ENCODE data around the gene NRDE2.

DNA sequence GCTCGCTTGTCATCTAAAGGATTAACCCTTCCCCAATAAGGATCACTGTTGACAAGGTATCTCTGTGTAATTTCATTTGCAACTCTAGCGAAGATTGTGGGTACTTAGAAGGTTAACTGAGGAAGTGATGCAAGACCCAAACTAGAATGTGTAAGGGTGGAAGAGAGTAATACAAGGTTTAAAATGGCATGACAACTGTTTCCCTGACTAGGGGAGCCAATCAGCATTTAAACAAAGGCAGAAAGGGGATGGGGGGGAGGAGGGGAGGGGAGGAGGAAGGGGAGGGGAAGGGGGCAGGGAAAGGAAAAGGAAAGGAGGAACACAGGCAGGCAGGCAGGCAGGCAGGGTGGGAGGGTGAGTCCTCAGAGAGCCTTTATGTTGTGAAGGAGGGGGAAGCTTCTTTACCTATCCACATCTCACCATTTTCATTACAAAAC lies 31.1 kb downstream of the NRDE2 start:
- TF ChIP-seq POLR2A (IDR thresholded peaks at IDR 0.05) = no peak
- TF ChIP-seq, protein P1, sequence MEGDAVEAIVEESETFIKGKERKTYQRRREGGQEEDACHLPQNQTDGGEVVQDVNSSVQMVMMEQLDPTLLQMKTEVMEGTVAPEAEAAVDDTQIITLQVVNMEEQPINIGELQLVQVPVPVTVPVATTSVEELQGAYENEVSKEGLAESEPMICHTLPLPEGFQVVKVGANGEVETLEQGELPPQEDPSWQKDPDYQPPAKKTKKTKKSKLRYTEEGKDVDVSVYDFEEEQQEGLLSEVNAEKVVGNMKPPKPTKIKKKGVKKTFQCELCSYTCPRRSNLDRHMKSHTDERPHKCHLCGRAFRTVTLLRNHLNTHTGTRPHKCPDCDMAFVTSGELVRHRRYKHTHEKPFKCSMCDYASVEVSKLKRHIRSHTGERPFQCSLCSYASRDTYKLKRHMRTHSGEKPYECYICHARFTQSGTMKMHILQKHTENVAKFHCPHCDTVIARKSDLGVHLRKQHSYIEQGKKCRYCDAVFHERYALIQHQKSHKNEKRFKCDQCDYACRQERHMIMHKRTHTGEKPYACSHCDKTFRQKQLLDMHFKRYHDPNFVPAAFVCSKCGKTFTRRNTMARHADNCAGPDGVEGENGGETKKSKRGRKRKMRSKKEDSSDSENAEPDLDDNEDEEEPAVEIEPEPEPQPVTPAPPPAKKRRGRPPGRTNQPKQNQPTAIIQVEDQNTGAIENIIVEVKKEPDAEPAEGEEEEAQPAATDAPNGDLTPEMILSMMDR (IDR thresholded peaks at IDR 0.05) = no peak
